Choroid plexus epithelial cell (primary cell): ENCODE data around the gene MLKL.

Source experiments
- DNase-seq: peaks from one replicate; pipeline ENCODE4 v3.0.0-alpha.2; 2010; ENCODE audit warnings: low read depth
- H3K4me3 ChIP-seq: 2 replicates; pipeline ENCODE4 v1.5.1; 2011; ENCODE audit warnings: low read depth, mild to moderate bottlenecking, control low read depth, low read length, moderate library complexity
- TF ChIP-seq, protein P1 (sequence below): conservative IDR thresholded peaks from 2 replicates; pipeline ENCODE4 v1.5.1; 2011; ENCODE audit warnings: low read depth, mild to moderate bottlenecking, control low read depth, inconsistent platforms, low read length, moderate library complexity

MLKL gene

DNA sequence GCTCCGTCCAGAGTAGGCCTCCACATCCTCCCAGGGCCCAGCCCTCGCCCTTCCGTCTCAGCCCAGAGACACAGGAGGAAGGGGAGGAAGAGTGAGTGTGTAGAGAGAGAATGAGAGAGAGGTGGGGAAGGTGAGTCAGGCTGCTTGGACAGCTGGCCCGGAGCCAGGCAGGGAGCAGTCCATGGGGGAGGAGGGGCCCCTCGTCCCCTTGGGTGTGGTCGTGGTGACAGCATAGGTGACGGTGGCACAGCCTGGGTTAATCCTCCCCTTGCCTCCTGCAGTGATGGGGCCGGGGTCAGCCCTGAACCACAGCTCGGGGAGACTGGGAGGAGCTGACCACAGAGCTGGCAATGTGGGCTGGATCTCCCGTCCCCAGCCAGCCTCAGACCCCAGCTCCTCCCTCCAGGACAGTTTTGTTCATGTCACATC lies 37.5 kb upstream of the MLKL start:
- TF ChIP-seq, protein P1, sequence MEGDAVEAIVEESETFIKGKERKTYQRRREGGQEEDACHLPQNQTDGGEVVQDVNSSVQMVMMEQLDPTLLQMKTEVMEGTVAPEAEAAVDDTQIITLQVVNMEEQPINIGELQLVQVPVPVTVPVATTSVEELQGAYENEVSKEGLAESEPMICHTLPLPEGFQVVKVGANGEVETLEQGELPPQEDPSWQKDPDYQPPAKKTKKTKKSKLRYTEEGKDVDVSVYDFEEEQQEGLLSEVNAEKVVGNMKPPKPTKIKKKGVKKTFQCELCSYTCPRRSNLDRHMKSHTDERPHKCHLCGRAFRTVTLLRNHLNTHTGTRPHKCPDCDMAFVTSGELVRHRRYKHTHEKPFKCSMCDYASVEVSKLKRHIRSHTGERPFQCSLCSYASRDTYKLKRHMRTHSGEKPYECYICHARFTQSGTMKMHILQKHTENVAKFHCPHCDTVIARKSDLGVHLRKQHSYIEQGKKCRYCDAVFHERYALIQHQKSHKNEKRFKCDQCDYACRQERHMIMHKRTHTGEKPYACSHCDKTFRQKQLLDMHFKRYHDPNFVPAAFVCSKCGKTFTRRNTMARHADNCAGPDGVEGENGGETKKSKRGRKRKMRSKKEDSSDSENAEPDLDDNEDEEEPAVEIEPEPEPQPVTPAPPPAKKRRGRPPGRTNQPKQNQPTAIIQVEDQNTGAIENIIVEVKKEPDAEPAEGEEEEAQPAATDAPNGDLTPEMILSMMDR, result no peak
- no peak for DNase-seq

DNA sequence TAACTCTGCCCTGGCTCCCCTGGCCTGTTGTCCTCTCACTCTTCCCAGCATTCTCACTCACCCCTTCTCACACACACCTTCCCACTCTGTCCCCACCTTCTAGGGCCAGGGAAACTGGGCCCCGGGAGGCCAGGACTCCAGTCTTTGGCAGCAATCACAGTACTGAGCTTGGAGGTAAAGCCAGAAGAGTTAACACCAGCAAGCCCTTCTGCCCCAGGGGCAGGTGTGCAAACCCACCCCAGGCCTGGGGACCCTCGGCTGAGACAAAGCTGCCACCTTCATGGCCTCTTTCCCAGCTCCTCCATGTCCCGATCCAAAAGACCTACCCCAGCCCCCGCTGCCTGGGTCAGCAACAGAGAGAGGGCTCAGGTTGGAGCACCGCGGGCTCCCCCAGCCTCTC lies 36.9 kb upstream of the MLKL start:
- TF ChIP-seq, protein P1, result no peak

More for the DNA sequence above, 37.5 kb upstream of the MLKL start:
- no peak overlapping the region for H3K4me3 ChIP-seq

DNA sequence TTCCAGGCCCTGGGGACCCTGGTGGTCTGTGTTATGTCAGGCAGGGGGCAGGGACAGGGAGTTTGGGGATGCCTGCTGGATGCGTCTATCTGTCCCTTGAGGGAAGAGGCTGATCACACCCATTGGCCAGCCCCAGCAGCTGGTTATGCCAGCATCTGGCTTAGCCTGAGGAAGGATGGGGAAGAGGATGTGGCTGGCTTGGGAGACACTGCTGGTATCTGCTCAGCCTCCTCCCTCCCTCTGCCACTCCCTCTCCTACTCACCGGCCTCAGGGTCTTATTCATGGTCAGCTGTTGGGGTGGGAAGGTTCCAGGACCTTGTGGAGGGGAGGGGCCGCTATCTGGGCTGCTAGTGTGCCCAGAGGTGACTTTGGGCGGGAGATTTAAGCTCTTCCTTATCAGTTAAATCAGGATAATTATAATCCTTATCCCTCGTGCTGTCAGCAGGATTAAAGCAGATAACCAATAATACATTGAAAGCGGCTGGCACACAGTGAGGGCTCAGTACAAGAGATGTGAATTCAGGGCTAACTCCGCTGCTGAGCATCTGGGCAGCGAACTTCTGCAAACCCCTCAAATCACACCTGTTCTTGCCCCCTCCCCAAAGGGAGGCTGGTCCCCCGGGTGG lies 36.0 kb upstream of the MLKL start:
- TF ChIP-seq, protein P1, result no peak
- no peak for DNase-seq
- no peak overlapping the region for H3K4me3 ChIP-seq

More for the DNA sequence above, 36.9 kb upstream of the MLKL start:
- DNase-seq, result no peak
- H3K4me3 ChIP-seq, result no peak overlapping the region

DNA sequence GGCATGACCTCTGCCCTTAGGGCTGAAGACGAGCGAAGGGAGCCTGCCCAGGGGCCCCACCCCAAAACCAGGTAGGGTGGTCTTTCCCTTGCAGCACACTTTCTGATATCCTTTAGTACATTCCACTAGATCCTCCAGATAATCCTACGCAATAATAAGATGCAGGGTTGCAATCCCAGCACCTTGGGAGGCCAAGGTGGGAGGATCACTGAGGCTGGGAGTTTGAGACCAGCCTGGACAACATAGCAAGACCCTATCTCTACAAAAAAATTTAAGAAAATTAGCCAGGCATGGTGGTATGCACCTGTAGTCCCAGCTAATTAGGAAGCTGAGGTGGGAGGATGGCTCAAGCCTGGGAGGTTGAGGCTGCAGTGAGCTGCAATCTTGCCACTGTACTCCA lies 34.9 kb upstream of the MLKL start:
- DNase-seq, result no peak
- TF ChIP-seq, protein P1, result no peak
- H3K4me3 ChIP-seq, result no peak overlapping the region

DNA sequence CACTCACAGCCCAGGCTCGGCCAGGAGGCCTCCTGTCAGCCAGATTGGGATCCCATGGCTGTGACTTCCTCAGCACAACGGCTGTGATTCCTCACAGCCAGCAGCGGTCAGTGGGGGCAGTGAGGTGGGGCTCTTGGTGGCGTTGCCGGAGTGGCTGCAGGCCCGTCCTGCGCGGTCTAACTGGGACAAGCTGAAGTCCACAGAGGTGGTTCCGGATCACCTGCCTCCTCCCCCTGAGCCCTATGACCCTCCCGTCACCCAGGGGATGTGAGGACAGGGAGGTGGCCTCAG lies 34.4 kb upstream of the MLKL start:
- TF ChIP-seq, protein P1, result no peak
- DNase-seq, result no peak
- H3K4me3 ChIP-seq, result no peak overlapping the region

DNA sequence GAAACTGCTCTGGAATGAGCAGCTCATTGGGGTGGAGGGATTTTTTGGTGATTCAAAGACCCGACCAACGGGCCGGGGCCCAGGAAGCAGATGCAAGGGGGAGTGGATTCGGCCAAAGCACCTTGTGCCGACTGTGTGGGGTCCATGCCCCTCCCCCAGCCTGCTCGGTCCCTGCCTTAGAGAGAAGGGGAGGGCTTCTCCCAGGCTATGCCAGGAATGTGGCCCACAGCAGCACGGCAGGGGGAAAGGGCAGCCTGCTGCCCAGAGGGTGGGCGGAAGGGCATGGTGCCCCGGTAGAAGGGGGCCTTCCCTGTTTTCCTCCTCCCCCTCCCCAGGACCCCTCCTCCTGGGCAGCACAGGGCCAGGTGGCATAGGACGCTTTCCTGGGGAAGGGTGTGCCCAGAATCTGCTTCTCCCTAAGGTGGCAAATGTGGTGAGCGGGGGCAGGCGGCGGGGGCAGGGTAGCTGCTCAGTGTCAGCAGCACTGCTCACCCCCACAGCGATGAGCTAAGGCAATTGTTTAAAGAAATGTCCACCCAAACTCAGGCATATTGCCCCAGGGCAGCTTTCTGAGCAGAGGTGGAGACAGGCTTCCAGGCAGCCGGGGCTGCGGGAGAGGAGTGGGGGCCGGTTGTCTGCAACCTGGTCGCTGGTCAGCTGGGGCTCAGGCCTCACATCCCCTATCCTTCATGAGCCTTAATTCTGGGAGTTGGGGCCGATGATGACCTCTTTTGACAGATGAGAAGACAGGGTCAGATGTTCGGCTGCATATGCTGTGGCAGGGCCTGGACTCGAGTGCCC lies 33.9 kb upstream of the MLKL start:
- no peak overlapping the region for H3K4me3 ChIP-seq
- DNase-seq, result no peak
- TF ChIP-seq, protein P1, result no peak
